Activated CD8-positive, alpha-beta T cell treated with anti-CD3 and anti-CD28 coated beads for 36 hours (primary cell): ENCODE measurements around the gene LRIF1. TPM values are rescaled to one million over a fixed set of nuclear protein-coding genes. Genes with fewer than 3 reads are reported as not detected.

ENCODE experiments used
- ATAC-seq: fragments of 200-7000 bp; cut with Tn5 transposase; one replicate; pipeline ENCODE4 v1.10.0; 2021; ENCODE audit warnings: mild to moderate bottlenecking, moderate library complexity
- CTCF ChIA-PET: fragments of 350-600 bp; sonication (Branson Sonifier 250); formaldehyde crosslinking; loops from one replicate; lab custom pipeline; 2021; ENCODE audit warnings: antibody characterized with exemption; lab: Charles Lee
- POLR2A ChIA-PET: fragments of 350-600 bp; sonication (Branson Sonifier 250); formaldehyde crosslinking; loops from one replicate; lab custom pipeline; 2021; ENCODE audit warnings: antibody characterized with exemption; lab: Charles Lee
- DNase-seq: peaks from one replicate; pipeline ENCODE4 v3.0.0-alpha.2; 2020
- H3K27ac Mint-ChIP-seq: one replicate; pipeline ENCODE4 v1.8.0; 2021; ENCODE audit warnings: mild to moderate bottlenecking, mixed read lengths
- H3K27me3 Mint-ChIP-seq: one replicate; pipeline ENCODE4 v1.8.0; 2021; ENCODE audit warnings: mixed read lengths
- H3K36me3 Mint-ChIP-seq: one replicate; pipeline ENCODE4 v1.8.0; 2021; ENCODE audit warnings: low read depth, mixed read lengths
- H3K4me1 Mint-ChIP-seq: one replicate; pipeline ENCODE4 v1.8.0; 2021; ENCODE audit warnings: low read depth, mixed read lengths
- H3K4me3 Mint-ChIP-seq: one replicate; pipeline ENCODE4 v1.8.0; 2021; ENCODE audit warnings: mild to moderate bottlenecking, moderate library complexity, mixed read lengths
- H3K9me3 Mint-ChIP-seq: one replicate; pipeline ENCODE4 v1.8.0; 2021; ENCODE audit warnings: mixed read lengths
- intact Hi-C: fragments of 100-400 bp; cut with micrococcal nuclease; formaldehyde crosslinking; loops from one replicate; pipeline ENCODE4 v1.10.0; 2022
- total RNA-seq, 2 experiments: library from RNA; stranded (reverse); gene quantifications; one replicate each; pipeline ENCODE4 v1.2.3, GENCODE V29; 2021
- TF ChIP-seq, protein P1 (sequence below): fragments of 200-600 bp; IDR thresholded peaks from one replicate; pipeline ENCODE4 v1.8.0; 2022; ENCODE audit warnings: antibody characterized with exemption, mild to moderate bottlenecking

The LRIF1 gene
- total RNA-seq, 2 experiments from 2014 or later: 16.0 to 16.1 TPM

DNA sequence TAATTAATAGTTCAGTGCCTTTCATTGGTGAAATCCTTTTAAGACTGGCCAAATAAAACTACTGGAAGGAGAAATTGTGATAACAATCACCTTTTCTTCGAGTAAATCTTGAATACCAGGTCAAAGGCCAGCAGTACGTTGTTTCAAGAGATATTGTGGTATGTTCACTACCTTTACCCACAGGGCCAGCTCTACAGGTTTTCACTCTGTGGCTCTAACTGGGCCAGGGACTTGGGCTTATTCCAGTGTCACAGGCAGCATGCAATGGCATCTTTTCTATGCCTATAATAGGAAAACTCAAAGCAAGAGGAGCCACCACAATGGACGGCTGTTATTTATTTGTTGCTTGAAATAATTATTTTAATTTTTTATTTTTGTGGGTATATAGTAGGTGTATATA lies 26.8 kb upstream of the LRIF1 start:
- DNase-seq (no peak), ATAC-seq (no peak)
- CTCF ChIA-PET: interaction anchor here (1.0 kb wide), 1 partner anchor 129 kb away, joined by 3 read pairs; no protein-coding TSS in a partner anchor
- H3K36me3 Mint-ChIP-seq: no peaks in the 10 kb centered on the region
- no peaks in the 10 kb centered on the region for H3K4me1 Mint-ChIP-seq
- POLR2A ChIA-PET: no interaction called here
- H3K9me3 Mint-ChIP-seq: no peaks in the 10 kb centered on the region
- H3K4me3 Mint-ChIP-seq: no peak overlapping the region
- intact Hi-C loops: loop anchor here (5.0 kb wide), 1 partner anchor 208 kb away; no protein-coding TSS in a partner anchor
- peaks cover 7% of the 10 kb centered on the region for H3K27me3 Mint-ChIP-seq
- no peak overlapping the region for H3K27ac Mint-ChIP-seq
- TF ChIP-seq, protein P1, sequence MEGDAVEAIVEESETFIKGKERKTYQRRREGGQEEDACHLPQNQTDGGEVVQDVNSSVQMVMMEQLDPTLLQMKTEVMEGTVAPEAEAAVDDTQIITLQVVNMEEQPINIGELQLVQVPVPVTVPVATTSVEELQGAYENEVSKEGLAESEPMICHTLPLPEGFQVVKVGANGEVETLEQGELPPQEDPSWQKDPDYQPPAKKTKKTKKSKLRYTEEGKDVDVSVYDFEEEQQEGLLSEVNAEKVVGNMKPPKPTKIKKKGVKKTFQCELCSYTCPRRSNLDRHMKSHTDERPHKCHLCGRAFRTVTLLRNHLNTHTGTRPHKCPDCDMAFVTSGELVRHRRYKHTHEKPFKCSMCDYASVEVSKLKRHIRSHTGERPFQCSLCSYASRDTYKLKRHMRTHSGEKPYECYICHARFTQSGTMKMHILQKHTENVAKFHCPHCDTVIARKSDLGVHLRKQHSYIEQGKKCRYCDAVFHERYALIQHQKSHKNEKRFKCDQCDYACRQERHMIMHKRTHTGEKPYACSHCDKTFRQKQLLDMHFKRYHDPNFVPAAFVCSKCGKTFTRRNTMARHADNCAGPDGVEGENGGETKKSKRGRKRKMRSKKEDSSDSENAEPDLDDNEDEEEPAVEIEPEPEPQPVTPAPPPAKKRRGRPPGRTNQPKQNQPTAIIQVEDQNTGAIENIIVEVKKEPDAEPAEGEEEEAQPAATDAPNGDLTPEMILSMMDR: no peak

- peaks cover 11% of the 10 kb centered on the region for H3K4me1 Mint-ChIP-seq
- H3K27me3 Mint-ChIP-seq: peaks cover 4% of the 10 kb centered on the region
- ATAC-seq: no peak
- POLR2A ChIA-PET: no interaction called here
- no peak for DNase-seq
- peaks cover 6% of the 10 kb centered on the region for H3K9me3 Mint-ChIP-seq
- intact Hi-C loops: no loop called here
- no peak overlapping the region for H3K27ac Mint-ChIP-seq
- TF ChIP-seq, protein P1: no peak
- CTCF ChIA-PET: interaction anchor here (1.0 kb wide), 2 partner anchors 157 to 204 kb away, joined by 3 read pairs; no protein-coding TSS in a partner anchor
- no peaks in the 10 kb centered on the region for H3K36me3 Mint-ChIP-seq
- H3K4me3 Mint-ChIP-seq: no peak overlapping the region
Observed at GRCh38 chr1:110986407-110986891, 22.7 kb upstream of the LRIF1 start.

DNA sequence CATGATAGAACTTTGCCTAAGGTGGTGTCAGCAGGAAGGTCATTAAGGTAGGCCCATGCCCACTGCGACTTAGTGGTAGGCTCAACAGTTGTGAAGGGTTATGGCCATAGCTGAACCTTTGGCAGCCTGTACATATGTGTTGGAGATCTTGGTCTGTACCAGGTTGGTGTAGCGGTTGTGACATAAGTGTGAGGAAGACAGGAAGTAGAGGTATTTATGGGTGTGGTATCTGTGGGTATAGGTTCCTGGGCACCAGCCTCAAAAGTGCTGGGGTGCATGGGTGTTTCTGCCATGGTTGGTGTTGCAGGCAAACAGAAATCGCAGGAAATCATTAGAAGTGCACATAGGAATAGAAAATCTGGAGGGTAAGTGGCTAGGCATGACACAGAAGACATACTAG lies 18.6 kb upstream of the LRIF1 start:
- ChIA-PET CTCF (interaction anchor here (1.4 kb wide), 1 partner anchor 11 kb away, joined by 5 read pairs; no protein-coding TSS in a partner anchor), POLR2A (no interaction called here)
- H3K4me1 Mint-ChIP-seq: peaks cover 11% of the 10 kb centered on the region

GRCh38 chr1:110979154-110979553 lies 15.4 kb upstream of the LRIF1 start:
- intact Hi-C loops: no loop called here
- Mint-ChIP-seq H3K27me3 (peaks cover 8% of the 10 kb centered on the region), H3K36me3 (no peaks in the 10 kb centered on the region), H3K9me3 (peaks cover 14% of the 10 kb centered on the region), H3K4me1 (peaks cover 11% of the 10 kb centered on the region), H3K4me3 (no peak overlapping the region), H3K27ac (no peak overlapping the region)
- no peak for DNase-seq
- ChIA-PET POLR2A (no interaction called here), CTCF (interaction anchor here (1.0 to 1.9 kb wide), 3 partner anchors 13 to 149 kb away, joined by 4 to 6 read pairs (median 5); no protein-coding TSS in a partner anchor)
- TF ChIP-seq, protein P1: no peak
- ATAC-seq: no peak

More for the DNA sequence above, 18.6 kb upstream of the LRIF1 start:
- H3K36me3 Mint-ChIP-seq: no peaks in the 10 kb centered on the region
- intact Hi-C loops: no loop called here
- ATAC-seq (peak; percentile 39), DNase-seq (no peak)
- H3K9me3 Mint-ChIP-seq: peaks cover 8% of the 10 kb centered on the region
- H3K4me3 Mint-ChIP-seq: no peak overlapping the region
- peaks cover 9% of the 10 kb centered on the region for H3K27me3 Mint-ChIP-seq
- H3K27ac Mint-ChIP-seq: no peak overlapping the region
- TF ChIP-seq, protein P1: no peak

DNA sequence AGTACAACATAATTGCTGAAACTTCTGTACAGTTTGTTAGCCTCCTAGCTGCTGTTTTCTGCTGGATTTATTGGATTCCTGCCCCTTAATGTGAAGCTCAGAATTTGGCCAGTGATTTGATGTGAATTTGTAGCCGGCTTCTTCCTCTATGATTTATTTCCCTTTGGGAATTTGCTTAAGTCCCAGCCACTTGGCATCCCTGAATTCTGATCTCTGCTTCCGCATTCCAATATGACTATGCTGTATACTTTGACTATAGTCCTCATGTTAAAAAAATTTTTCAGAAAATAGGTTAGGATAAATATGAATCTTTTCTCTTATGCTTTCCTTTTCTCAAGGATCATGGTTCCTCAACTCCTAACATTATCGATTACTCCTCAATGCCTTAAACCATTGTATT lies 12.4 kb upstream of the LRIF1 start:
- CTCF ChIA-PET: interaction anchor here (1.2 kb wide), 1 partner anchor 109 kb away, joined by 3 read pairs; no protein-coding TSS in a partner anchor
- no peak for DNase-seq
- Mint-ChIP-seq H3K36me3 (no peaks in the 10 kb centered on the region), H3K27ac (no peak overlapping the region), H3K4me3 (no peak overlapping the region), H3K9me3 (peaks cover 13% of the 10 kb centered on the region), H3K27me3 (peaks cover 13% of the 10 kb centered on the region), H3K4me1 (no peaks in the 10 kb centered on the region)
- POLR2A ChIA-PET: no interaction called here
- no peak for ATAC-seq
- intact Hi-C loops: no loop called here
- TF ChIP-seq, protein P1: no peak
